Measurements from ENCODE around the gene EMD.
"Not testable (repeated sequence)": the region's sequence is repeated elsewhere in the genome, so short reads cannot be mapped to it uniquely, and the experiment has no call there.

EMD gene

GRCh38 chrX:154378799-154379568 is at the start of gene EMD:
TSS of gene EMD (plus strand) at chrX:154379295. CDS start at chrX:154379485, 190 bp downstream.
- DNase-seq: peak; percentile 92

GRCh38 chrX:154332561-154332960 is 46.5 kb upstream of the EMD start:
- DNase-seq: no peak

GRCh38 chrX:154333116-154333515 is 46.0 kb upstream of the EMD start:
- DNase-seq: no peak

GRCh38 chrX:154333837-154334271 is 45.2 kb upstream of the EMD start:
- DNase-seq: no peak

GRCh38 chrX:154334496-154334895 is 44.6 kb upstream of the EMD start:
- no peak for DNase-seq

GRCh38 chrX:154341399-154342298 is 37.4 kb upstream of the EMD start:
- DNase-seq: not testable (repeated sequence)

GRCh38 chrX:154343063-154343462 is 36.0 kb upstream of the EMD start:
- not testable (repeated sequence) for DNase-seq

GRCh38 chrX:154343620-154344019 is 35.5 kb upstream of the EMD start:
- not testable (repeated sequence) for DNase-seq

- DNase-seq: peak; percentile 0
These were observed 31.0 kb upstream of the EMD start for GRCh38 chrX:154348114-154348531.

GRCh38 chrX:154348646-154349358 is 30.3 kb upstream of the EMD start:
- DNase-seq: peak; percentile 0

- peak; percentile 0 for DNase-seq
These were observed 29.6 kb upstream of the EMD start for GRCh38 chrX:154349359-154349935.

- no peak for DNase-seq
These were observed 29.1 kb upstream of the EMD start for GRCh38 chrX:154349979-154350378.

GRCh38 chrX:154350429-154351182 is 28.5 kb upstream of the EMD start:
- DNase-seq: peak; percentile 0

GRCh38 chrX:154351183-154352011 is 27.7 kb upstream of the EMD start:
- DNase-seq: peak; percentile 32

GRCh38 chrX:154352012-154352401 is 27.1 kb upstream of the EMD start:
- DNase-seq: no peak

- DNase-seq: peak; percentile 0
These were observed 26.6 kb upstream of the EMD start for GRCh38 chrX:154352466-154352865.

- DNase-seq: peak; percentile 0
These were observed 25.8 kb upstream of the EMD start for GRCh38 chrX:154353172-154353843.

GRCh38 chrX:154354013-154354412 is 25.1 kb upstream of the EMD start:
- DNase-seq: peak; percentile 0

- no peak for DNase-seq
These were observed 24.6 kb upstream of the EMD start for GRCh38 chrX:154354516-154354915.

GRCh38 chrX:154355094-154355775 is 23.9 kb upstream of the EMD start:
- DNase-seq: peak; percentile 1
